ENCODE results near the gene C4A.
"Not testable (repeated sequence)": the region's sequence is repeated elsewhere in the genome, so short reads cannot be mapped to it uniquely, and the experiment has no call there.

Gene C4A

DNA sequence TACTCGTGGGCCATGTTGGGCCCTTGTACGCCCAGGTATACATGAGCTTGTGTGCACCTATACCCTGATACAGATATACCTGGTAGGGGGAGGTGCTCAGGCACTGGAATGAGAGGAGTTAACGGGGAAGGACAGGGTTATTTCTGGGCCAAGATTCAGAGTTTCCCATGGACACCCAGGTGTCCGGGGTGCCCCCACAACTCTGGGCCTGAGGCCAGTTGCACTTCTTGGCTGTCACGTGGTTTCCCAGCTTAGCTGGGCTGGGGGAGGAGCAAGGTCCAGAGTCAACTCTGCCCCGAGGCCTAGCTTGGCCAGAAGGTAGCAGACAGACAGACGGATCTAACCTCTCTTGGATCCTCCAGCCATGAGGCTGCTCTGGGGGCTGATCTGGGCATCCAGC lies at the start of gene C4A:
Gene C4A (plus strand): TSS at position 314 of the 400 bp plus-strand sequence. CDS start 51 bp downstream, at position 365.
- DNase-seq (ENCODE audit: low read depth) = not testable (repeated sequence)

DNA sequence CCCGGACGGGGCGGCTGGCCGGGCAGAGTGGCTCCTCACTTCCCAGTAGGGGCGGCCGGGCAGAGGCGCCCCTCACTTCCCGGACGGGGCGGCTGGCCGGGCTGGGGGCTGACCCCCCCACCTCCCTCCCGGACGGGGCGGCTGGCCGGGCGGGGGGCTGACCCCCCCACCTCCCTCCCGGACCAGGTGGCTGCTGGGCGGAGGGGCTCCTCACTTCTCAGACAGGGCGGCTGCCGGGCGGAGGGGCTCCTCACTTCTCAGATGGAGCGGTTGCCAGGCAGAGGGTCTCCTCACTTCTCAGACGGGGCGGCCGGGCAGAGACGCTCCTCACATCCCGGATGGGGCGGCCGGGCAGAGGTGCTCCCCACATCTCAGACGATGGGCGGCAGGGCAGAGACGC lies 49.7 kb upstream of the C4A start:
- DNase-seq (ENCODE audit: low read depth) = not testable (repeated sequence)

DNA sequence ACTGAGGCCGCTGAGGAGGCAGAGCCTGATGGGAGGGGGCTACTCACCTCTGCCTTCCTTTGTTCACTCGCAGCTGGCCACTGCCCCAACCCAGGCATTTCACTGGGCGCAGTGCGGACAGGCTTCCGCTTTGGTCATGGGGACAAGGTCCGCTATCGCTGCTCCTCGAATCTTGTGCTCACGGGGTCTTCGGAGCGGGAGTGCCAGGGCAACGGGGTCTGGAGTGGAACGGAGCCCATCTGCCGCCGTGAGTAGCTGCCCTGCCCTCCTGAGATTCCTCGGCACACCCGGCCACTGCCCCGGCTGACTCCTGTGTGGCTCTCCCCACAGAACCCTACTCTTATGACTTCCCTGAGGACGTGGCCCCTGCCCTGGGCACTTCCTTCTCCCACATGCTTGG lies 48.3 kb upstream of the C4A start:
- DNase-seq (ENCODE audit: low read depth) = no peak

DNA sequence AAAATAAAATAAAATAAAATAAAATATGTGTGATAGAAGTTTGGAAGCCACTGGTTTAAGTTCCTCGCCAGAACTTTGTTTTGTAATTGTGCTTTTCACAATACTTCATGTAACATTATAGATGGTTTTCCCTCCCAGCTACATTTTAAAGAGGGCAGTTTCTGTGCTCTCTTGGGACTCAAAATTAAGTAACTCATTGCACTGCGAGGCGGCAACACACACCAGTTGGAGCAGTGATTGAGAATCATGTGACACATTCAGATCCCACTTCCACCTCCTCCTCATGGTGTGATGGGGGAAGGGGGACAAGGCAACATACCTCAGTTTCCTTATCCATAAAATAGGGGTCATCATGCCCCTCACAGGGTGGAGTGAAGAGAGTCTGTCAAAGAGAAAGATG lies 46.8 kb upstream of the C4A start:
- no peak for DNase-seq (ENCODE audit: low read depth)

DNA sequence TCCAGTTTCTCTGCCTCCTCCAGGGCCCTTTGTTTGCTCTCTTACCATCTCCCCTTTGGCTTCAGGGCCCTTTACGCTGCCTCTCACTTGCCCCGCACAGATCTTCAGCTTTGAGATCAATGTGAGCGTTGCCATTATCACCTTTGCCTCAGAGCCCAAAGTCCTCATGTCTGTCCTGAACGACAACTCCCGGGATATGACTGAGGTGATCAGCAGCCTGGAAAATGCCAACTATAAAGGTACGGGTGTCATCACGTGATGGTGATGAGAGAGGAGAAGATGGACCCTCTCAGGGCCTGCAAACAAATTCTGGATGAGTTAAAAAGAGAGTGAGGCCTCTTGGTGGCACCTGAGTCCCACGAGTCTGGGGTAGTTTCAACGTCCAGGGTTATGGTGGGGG lies 46.0 kb upstream of the C4A start:
- DNase-seq (ENCODE audit: low read depth) = no peak

DNA sequence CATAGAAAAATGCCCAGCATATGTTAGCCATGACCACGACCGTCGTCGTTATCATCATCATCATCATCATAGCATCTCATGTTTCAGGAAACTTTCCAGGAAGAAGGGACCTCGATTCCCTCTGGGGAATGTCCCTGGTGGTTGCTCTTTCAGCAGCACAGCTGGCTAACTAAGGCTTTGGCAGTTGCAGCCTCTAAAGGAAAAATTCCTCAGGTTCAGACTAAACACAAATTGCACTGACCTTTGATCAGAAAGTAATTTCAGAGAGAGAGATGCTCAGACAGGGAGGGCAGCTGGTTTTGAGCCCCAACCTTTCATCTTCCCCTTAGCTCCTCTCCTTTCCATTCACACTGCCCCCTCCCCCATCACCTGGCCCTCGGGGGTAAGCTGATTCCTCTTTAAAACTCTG lies 41.6 kb upstream of the C4A start:
- no peak for DNase-seq (ENCODE audit: low read depth)

DNA sequence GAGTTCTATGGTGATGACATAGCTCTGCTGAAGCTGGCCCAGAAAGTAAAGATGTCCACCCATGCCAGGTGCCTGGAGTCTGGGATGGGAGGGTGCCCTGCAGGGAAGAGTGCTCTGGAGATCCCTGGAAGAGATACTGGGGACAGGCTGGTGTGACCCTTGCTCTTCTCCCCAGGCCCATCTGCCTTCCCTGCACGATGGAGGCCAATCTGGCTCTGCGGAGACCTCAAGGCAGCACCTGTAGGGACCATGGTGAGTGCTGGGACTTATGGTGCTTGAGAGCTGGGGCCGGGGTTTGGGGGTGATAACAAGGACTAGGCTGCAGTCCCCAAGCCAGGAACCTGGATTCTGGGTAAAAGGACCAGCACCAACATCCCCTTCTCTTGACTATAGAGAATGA lies 38.1 kb upstream of the C4A start:
- DNase-seq (ENCODE audit: low read depth) = no peak

DNA sequence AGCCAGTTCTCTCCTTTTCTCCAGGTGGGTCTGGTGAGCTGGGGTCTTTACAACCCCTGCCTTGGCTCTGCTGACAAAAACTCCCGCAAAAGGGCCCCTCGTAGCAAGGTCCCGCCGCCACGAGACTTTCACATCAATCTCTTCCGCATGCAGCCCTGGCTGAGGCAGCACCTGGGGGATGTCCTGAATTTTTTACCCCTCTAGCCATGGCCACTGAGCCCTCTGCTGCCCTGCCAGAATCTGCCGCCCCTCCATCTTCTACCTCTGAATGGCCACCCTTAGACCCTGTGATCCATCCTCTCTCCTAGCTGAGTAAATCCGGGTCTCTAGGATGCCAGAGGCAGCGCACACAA lies 36.7 kb upstream of the C4A start:
- no peak for DNase-seq (ENCODE audit: low read depth)

DNA sequence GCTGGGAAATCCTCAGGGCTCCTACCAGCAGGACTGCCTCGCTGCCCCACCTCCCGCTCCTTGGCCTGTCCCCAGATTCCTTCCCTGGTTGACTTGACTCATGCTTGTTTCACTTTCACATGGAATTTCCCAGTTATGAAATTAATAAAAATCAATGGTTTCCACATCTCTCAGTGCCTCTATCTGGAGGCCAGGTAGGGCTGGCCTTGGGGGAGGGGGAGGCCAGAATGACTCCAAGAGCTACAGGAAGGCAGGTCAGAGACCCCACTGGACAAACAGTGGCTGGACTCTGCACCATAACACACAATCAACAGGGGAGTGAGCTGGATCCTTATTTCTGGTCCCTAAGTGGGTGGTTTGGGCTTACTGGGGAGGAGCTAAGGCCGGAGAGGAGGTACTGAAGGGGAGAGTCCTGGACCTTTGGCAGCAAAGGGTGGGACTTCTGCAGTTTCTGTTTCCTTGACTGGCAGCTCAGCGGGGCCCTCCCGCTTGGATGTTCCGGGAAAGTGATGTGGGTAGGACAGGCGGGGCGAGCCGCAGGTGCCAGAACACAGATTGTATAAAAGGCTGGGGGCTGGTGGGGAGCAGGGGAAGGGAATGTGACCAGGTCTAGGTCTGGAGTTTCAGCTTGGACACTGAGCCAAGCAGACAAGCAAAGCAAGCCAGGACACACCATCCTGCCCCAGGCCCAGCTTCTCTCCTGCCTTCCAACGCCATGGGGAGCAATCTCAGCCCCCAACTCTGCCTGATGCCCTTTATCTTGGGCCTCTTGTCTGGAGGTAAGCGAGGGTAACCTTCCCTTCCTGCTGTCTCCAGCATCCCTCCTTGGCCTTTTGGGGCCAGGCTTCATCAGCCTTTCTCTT lies 36.1 kb upstream of the C4A start, which contains the start of gene CFB:
Gene CFB (plus strand): TSS at position 589 of the 863 bp plus-strand sequence. CDS start 127 bp downstream, at position 716.
- DNase-seq (ENCODE audit: low read depth) = no peak

DNA sequence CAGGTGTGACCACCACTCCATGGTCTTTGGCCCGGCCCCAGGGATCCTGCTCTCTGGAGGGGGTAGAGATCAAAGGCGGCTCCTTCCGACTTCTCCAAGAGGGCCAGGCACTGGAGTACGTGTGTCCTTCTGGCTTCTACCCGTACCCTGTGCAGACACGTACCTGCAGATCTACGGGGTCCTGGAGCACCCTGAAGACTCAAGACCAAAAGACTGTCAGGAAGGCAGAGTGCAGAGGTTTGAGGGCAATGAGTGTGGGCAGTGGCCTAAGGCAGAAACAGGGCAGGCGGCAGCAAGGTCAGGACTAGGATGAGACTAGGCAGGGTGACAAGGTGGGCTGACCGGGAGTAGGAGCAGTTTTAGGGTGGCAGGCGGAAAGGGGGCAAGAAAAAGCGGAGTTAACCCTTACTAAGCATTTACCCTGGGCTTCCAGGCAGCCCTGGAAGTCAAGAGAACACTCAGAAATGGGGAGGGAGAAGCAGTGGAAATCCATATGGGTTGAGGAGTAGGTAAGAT lies 35.4 kb upstream of the C4A start:
- DNase-seq (ENCODE audit: low read depth) = no peak

DNA sequence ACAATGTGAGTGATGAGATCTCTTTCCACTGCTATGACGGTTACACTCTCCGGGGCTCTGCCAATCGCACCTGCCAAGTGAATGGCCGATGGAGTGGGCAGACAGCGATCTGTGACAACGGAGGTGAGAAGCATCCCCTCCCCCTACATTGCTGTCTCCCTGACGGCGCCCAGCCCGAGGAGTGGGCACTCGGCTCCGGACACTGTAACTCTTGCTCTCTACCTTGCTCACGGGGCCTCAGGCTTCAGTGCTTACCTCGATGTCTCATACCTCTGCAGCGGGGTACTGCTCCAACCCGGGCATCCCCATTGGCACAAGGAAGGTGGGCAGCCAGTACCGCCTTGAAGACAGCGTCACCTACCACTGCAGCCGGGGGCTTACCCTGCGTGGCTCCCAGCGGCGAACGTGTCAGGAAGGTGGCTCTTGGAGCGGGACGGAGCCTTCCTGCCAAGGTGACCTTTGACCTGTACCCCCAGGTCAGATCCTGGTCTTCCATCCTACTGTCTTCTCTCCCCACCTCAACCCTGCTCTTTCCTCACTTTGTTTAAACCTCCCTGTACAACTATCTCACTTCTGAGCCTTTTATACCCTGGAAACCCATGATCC lies 34.7 kb upstream of the C4A start:
- no peak for DNase-seq (ENCODE audit: low read depth)

DNA sequence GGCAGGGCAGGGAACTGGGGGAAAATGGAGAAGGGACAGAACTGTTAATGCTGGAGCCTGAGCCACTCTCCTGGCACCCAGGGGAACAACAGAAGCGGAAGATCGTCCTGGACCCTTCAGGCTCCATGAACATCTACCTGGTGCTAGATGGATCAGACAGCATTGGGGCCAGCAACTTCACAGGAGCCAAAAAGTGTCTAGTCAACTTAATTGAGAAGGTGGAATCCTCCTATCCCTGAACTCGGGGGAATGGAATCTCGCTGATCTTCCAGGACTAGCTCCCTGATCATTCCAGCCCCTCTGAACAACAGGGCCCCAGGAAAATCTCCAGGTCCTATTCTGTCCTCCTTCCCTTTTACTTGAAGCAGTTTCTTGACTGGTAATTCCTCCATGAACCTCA lies 34.0 kb upstream of the C4A start:
- no peak for DNase-seq (ENCODE audit: low read depth)

DNA sequence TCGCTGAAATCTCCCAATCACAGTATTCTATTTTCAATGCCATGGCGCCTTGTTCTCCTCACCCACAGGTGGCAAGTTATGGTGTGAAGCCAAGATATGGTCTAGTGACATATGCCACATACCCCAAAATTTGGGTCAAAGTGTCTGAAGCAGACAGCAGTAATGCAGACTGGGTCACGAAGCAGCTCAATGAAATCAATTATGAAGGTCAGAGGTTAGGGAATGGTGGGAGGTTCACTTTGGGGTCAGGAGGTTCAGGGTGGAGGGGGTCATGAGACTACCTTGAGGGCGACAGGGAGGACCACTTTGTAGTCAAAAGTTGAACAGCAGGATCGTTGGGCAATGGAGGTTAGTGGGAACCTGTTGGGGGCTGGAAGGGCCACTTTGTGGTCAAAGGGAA lies 33.6 kb upstream of the C4A start:
- DNase-seq (ENCODE audit: low read depth) = no peak

DNA sequence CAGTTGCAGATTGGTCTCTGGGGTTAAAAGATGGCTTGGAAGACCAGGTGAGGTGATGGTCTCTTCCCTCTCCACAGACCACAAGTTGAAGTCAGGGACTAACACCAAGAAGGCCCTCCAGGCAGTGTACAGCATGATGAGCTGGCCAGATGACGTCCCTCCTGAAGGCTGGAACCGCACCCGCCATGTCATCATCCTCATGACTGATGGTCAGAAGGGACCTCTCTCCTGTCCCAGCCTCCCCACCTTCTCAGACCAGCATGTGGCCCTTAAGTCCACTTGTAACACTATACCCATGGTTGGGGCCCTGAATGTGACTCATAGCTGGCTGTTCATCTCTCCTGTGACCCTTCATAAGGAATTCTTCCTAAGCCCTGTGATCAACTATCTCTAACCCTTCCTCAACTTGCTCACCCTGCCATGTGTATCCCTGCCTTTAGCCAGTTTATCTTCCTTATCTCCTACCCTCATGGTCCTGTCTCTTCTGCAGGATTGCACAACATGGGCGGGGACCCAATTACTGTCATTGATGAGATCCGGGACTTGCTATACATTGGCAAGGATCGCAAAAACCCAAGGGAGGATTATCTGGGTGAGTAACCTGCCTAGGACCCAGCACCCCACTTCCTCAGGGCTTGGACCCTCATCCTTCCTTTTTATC lies 33.0 kb upstream of the C4A start:
- no peak for DNase-seq (ENCODE audit: low read depth)

DNA sequence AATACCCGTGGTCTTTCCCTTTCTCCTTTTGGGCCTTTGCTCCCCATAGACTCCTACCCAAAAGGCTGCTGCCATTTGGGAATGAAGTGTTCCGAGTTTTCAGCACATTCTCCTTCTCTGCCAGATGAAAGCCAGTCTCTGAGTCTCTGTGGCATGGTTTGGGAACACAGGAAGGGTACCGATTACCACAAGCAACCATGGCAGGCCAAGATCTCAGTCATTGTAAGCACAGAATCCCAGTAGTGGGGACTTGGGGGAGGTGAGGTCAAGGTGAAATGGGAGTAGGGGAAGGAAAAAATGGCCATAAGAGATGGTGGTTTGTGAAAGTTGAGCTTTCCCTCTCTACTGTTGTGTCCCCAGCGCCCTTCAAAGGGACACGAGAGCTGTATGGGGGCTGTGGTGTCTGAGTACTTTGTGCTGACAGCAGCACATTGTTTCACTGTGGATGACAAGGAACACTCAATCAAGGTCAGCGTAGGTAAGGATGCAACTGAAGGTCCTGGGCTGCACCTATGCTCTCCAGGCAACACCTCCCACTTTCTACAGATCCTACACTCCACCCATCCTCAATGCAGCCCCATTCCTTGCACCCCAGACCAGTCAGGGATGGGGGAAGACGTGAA lies 31.8 kb upstream of the C4A start:
- no peak for DNase-seq (ENCODE audit: low read depth)

DNA sequence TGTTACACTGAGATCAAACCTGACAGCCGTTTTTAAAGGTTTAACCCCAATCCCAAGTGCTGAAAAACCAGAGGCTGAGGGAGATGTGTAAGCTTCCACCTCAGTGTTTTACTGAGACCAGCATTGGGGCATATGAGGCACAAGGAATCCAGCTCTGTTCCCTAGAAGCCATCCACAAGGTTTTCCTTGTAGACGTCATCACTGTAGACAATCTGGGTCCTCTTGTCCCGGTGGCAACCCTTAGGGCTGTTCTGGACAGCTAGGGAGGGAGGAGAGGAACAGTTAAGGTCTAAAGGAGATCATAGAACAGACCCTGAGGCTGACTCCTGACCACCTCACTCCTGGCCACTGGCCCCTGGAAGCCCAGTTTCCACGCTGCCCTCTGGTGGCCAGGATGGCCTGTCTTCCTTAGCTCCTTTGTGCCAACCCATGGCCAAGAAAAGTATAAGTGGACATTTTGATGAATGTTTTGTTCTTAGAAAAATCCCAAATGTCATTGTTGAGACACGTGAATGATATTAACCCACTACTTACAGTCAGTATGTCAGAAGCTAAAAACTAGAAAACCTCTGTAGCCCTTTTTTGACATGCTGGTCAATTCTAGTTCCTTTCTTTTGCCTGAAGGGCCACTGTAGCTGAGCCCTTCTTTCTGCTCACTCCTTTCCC lies 29.6 kb upstream of the C4A start:
- DNase-seq (ENCODE audit: low read depth) = peak; percentile 27

DNA sequence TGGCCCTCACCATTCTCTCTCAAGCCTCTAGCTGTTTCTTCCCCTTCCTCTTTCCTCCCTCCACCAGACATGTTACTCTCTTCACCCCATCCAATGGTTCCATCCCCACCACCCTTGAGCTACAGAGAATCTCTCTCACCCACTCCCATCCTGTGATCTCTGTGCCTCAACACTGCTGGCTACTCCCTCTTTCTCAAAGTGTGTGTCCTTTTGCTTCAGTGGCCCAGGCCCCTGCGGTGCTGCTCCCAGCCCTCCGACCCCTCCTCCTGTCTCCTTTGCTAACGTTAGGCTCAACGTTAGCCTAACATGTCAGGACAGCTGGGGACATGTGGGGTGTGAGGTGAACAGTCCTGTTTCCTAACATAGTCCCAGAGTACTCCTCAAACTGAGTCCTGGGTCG lies 29.0 kb upstream of the C4A start:
- no peak for DNase-seq (ENCODE audit: low read depth)

DNA sequence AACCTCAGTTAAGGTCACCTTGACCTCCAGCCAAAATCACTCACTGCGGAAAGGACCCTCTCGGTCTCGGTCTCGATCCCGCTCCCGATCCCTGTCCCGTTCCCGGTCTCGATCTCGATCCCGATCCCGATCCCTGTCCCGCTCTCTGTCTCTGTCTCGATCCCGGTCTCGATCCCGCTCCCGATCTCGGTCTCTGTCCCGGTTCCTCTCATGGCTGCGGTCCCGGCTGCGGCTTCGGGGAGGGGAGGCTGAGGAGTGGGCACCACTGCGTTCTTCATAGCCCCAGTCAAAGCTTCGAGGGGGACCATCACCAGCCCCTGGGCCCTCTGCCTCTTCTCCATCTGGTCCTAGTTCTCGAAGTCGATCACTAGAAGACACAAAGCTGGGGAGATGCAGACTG lies 27.3 kb upstream of the C4A start:
- DNase-seq (ENCODE audit: low read depth) = no peak

DNA sequence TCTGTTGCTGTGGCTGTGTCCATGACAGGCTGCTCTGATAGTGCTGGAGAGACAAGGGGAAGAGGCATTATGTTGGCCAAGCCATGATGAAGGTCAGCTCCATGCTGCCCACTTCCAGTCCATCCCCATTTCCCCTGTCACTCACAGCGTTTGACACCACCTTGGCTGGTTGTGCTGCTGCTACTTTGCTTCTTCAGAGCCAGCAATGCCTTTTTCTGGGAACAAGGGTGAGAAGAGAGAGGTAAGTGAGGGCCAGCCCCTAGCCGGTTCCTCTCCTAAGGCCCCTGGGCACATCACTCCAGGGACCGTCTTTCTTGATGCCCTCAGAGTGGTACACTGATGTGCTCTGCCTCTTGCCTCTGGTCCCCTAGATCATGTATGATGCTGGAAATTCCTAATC lies 25.1 kb upstream of the C4A start:
- DNase-seq (ENCODE audit: low read depth) = no peak

DNA sequence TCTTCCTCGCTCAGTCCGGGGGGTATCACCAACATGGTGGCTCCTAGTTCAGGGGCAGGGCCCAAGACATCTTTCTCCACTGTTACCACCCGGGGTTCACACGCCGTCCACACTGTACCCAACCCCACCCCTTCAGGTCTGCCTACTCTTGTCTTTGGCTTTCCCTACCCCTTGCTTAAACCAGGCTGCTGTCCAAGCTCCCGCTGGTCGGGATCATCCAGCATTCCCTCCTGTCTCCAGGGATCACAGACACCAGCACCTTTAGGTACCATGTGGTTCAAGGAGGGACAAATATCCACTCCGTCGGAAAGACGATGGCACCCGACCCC lies 23.5 kb upstream of the C4A start:
- no peak for DNase-seq (ENCODE audit: low read depth)

DNA sequence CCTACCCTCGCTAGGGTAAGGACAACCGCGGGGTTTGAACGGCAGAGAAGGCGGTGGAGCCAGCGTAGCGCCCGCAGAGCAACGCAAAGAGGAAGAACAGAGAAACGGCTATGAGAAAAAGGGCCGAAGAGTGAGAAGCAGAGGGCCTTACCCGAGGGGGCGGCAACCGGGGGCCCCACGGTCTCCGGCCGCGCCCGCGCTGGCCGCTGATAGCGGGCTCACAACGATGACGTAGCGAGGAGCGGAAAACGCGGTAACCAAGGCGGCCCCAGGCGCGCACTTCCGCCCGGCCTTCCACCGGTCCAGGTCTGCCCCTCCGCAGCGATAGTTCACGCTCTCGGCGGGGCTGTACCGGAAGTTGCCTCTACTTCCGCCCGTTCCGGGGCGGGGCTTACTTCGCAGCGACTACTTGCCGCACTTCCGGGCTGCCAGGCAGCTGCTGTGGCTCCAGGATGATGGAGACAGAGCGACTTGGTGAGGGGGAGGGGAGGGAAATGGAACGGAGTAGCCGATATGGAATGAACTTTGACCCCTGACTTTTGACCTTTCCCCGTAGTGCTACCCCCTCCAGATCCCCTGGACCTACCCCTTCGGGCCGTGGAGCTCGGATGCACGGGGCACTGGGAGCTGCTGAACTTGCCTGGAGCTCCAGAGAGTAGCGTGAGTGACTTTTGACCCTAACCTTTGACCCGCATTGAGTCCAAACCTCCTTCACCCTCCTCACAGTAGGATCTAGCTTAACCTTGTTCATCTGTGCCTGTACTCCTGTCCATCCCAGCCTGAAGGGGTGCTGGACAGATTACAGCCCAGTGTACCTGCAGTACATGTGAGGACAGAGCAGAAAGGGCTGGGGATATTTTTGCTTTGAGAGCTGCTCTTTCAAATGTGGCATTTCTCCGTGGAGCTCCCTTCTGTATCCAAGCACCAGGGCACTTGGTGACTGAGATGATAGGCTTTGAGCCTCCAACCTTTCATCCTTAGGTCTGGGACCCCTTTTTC lies 22.8 kb upstream of the C4A start, which contains the start of the genes NELFE and SKIC2:
Gene NELFE (minus strand): TSS at position 231 of the 999 bp plus-strand sequence. CDS start 525 bp downstream, outside the sequence.
Gene SKIC2 (plus strand): TSS at position 435 of the 999 bp plus-strand sequence. CDS start 18 bp downstream, at position 453.
- peak; percentile 97 for DNase-seq (ENCODE audit: low read depth)

All from activated T-cell treated with anti-CD3 and anti-CD28 coated beads for 1 hour (primary cell).